ENCODE results near the gene IL4.

IL4 gene

GRCh38 chr5:132662925-132663770 is 10.6 kb upstream of the IL4 start:
- FAIRE-seq (no peak), DNase-seq (ENCODE audit: insufficient read length, low spot score) (no peak)
- TF ChIP-seq POLR2A (IDR thresholded peaks at IDR 0.05; ENCODE audit: low read depth, low read length), result no peak

- no peak for FAIRE-seq
- TF ChIP-seq POLR2A (IDR thresholded peaks at IDR 0.05; ENCODE audit: low read depth, low read length), result no peak
- DNase-seq (ENCODE audit: insufficient read length, low spot score), result no peak
These were observed 9.8 kb upstream of the IL4 start for GRCh38 chr5:132663771-132664695.

- DNase-seq (ENCODE audit: insufficient read length, low spot score) (no peak), FAIRE-seq (no peak)
- no peak for TF ChIP-seq POLR2A (IDR thresholded peaks at IDR 0.05; ENCODE audit: low read depth, low read length)
These were observed 9.0 kb upstream of the IL4 start for GRCh38 chr5:132664696-132665209.

DNA sequence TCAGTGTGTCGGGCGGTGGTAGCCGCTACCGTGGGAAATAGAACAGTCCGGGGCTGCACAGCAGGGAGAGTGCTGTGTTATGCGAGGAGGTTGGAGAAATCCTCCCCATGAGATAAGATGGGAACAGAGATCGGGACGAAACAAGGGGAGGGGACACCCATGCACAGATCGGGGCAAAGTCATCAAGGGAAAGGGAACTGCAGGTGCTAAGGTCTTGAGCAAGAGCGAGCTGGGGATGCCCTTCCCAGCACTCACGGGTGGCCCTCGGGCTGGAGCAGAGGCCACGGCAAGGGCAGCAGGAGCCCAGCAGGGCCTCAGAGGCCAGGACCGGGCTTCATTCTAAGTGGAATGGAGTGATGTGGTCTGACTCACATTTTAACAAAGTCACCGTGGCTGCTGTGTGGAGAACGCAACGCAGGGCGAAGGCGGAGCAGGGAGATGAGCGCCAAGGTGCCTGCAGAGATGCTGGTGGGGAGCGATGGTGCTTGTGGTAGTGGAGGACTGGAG is 8.2 kb upstream of the IL4 start:
- FAIRE-seq, result no peak
- DNase-seq (ENCODE audit: insufficient read length, low spot score), result no peak
- TF ChIP-seq POLR2A (IDR thresholded peaks at IDR 0.05; ENCODE audit: low read depth, low read length), result no peak

DNA sequence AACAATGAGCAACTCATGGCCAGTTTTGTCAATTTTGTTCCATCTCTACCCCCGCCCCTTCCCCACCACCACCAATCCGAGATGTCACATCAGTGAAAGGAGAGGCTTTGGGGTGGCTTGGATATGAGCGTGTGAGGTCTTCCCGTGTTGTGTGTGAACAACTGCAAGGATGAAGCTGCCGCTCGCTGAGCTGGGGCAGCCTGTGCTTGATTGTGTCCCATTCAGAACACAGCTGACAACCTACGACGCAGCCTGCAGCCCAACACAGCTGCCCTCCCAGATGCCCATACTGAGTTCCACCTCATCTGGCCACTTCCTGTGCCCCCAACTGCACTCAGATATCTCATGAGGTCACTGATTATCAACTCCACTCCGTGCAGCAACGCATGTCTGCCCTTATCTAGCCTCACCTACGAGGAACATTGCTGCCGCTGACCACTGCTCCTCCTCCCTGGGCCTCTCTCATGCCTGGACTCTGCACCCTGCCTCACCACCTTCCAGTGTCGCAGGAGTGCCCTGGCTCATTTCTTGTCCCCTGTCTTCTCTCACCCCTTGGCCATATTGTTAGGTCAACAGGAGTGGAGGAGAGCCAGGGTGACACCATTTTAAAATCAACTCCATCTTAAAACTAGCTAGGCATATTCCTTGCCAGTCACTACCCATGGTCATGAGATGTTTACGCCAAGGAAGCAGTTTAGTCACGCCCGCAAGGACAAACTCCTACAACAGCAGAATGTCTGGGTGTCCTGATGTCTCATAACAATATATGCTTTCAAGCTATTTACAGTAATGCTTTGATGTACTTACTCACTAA is 7.3 kb upstream of the IL4 start:
- no peak for TF ChIP-seq POLR2A (IDR thresholded peaks at IDR 0.05; ENCODE audit: low read depth, low read length)
- DNase-seq (ENCODE audit: insufficient read length, low spot score) (no peak), FAIRE-seq (no peak)

GRCh38 chr5:132667309-132667708 is 6.5 kb upstream of the IL4 start:
- no peak for FAIRE-seq

GRCh38 chr5:132667761-132668705 is 5.8 kb upstream of the IL4 start:
- DNase-seq (ENCODE audit: insufficient read length, low spot score) (no peak), FAIRE-seq (no peak)
- no peak for TF ChIP-seq POLR2A (IDR thresholded peaks at IDR 0.05; ENCODE audit: low read depth, low read length)

More at GRCh38 chr5:132667309-132667708, 6.5 kb upstream of the IL4 start:
- TF ChIP-seq POLR2A (IDR thresholded peaks at IDR 0.05; ENCODE audit: low read depth, low read length), result no peak
- no peak for DNase-seq (ENCODE audit: insufficient read length, low spot score)

- DNase-seq (ENCODE audit: insufficient read length, low spot score) (no peak), FAIRE-seq (no peak)
- TF ChIP-seq POLR2A (IDR thresholded peaks at IDR 0.05; ENCODE audit: low read depth, low read length), result no peak
These were observed 4.9 kb upstream of the IL4 start for GRCh38 chr5:132668706-132669454.

DNA sequence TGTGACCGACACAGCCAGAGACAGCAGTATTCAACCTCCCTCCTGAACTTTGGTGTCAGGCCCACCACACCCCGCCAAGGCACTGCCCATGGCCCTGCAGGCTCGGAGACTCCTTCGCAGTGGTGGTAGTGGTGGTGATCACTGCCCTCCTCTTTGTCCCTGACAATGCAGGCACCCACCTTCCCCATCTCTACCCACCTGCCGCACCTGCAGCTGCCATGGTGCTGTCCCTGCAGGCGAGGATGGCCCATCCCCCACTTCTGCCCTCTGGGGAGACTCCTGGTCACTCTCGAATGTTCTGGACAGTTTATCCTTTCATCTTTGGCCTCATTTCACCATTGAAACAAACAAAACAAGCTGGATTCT is 4.4 kb upstream of the IL4 start:
- no peak for FAIRE-seq
- no peak for DNase-seq (ENCODE audit: insufficient read length, low spot score)
- TF ChIP-seq POLR2A (IDR thresholded peaks at IDR 0.05; ENCODE audit: low read depth, low read length), result no peak

DNA sequence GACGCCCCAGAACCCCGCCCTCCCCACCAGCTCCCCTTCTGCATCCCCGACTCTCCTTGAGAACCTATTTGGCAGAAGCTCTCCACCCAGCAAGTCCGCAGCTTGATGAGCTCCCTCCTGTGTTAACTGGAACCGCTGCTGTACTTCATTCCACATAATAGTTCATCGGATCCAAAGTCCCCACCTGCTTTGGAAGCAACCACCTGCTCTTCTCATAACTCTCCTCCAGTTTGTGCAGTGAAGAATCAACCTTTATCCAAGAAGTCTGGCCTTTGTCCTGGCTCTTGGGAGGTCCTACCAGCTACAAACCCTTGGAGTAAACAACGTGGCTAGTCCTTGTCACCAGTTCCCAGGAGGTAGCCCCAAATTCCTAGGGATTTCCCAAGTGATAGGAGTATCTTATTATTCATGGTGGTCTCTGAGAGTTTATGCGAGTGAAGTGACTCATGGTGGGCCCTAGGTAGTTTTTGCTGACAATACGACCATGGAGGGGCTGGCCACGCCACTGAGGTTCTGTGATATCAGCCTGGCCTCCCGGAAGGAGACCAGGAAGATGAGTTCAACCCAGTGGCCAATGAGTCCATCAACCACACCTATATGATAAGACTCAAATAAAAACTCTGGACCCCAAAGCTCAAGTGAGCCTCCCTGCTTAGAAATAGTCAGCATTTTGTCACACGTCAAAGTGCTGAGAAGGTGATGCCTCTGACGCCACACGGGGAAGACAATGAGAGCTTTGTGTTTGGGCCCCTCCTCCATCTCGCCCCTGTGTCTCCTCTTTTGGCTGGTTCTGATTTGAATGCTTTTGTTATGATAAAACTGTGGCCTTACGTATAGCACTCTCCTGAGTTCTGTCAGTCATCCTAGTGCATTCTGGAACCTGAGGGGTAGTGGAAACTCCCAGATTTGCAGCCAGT is 3.6 kb upstream of the IL4 start:
- no peak for TF ChIP-seq POLR2A (IDR thresholded peaks at IDR 0.05; ENCODE audit: low read depth, low read length)
- FAIRE-seq (no peak), DNase-seq (ENCODE audit: insufficient read length, low spot score) (no peak)

DNA sequence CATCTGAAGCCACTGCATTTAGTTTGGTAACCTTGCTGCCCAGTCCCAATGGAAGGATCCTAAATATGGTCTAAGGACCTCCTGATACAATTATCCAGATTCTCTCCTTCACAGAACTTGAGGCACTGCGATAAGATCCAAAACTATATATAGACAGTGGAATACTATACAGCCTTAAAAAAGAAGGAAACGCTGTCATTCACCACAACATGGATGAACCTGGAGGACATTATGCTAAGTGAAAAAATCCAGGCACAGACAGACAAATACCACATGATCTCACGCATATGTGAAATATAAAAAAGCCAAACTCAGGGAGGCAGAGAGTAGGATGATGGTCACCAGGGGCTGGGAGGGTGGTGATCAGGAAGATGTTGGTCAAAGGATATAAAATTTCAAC is 2.8 kb upstream of the IL4 start:
- TF ChIP-seq POLR2A (IDR thresholded peaks at IDR 0.05; ENCODE audit: low read depth, low read length), result no peak

More for the DNA sequence above, 2.8 kb upstream of the IL4 start:
- FAIRE-seq (no peak), DNase-seq (ENCODE audit: insufficient read length, low spot score) (no peak)

All from H54 (cell line).